Tibial nerve (tissue), 4 donors: ENCODE measurements around the gene DBNDD1. TPM values are rescaled to one million over a fixed set of nuclear protein-coding genes. Genes with fewer than 3 reads are reported as not detected.

Experiments
- DNase-seq, 2 donors: peaks; one replicate each; pipeline ENCODE4 v3.0.0-alpha.2; 2019; ENCODE audit warnings: low spot score in 2 of 2
- H3K27ac ChIP-seq, 4 donors: fragments of 200-600 bp; sonication (generic) in 3 of 4; one replicate each; pipeline ENCODE4 v1.5.1; 2017 to 2019; ENCODE audit warnings: mild to moderate bottlenecking in 1 of 4
- H3K27me3 ChIP-seq, 2 donors: fragments of 200-600 bp; sonication (generic) in 1 of 2; one replicate each; pipeline versions ENCODE4 v1.5.1 to v1.6.0; 2017 to 2019
- H3K36me3 ChIP-seq, 3 donors: fragments of 200-600 bp; sonication (generic); one replicate each; pipeline ENCODE4 v1.5.1; 2018 to 2019
- H3K4me1 ChIP-seq, 4 donors: fragments of 200-600 bp; sonication (generic) in 3 of 4; one replicate each; pipeline ENCODE4 v1.5.1; 2017 to 2019
- H3K4me3 ChIP-seq, 4 donors: fragments of 200-600 bp; sonication (generic) in 3 of 4; one replicate each; pipeline ENCODE4 v1.5.1; 2017 to 2019; ENCODE audit warnings: mild to moderate bottlenecking in 1 of 4, moderate library complexity in 1 of 4
- H3K9me3 ChIP-seq, 4 donors: fragments of 200-600 bp; sonication (generic) in 3 of 4; one replicate each; pipeline ENCODE4 v1.5.1; 2017 to 2019
- EP300 ChIP-seq, 2 donors: sonication (generic); formaldehyde crosslinking; IDR thresholded peaks; one replicate each; pipeline ENCODE4 v1.6.1; 2017; ENCODE audit warnings: antibody characterized with exemption in 2 of 2, mild to moderate bottlenecking in 1 of 2
- POLR2A ChIP-seq, 2 donors: fragments of 450-650 bp; IDR thresholded peaks; one replicate each; pipeline ENCODE4 v1.6.1; 2017; ENCODE audit warnings: antibody characterized with exemption in 2 of 2, mild to moderate bottlenecking in 2 of 2, moderate library complexity in 2 of 2
- WGBS, 2 donors: methylation state at CpG; one replicate each; pipeline ENCODE4 v1.1.5; 2018; 5-methylcytosine and 5-hydroxymethylcytosine counted together
- total RNA-seq, 4 donors: library from RNA; depleted of rRNA; stranded (reverse); fragments of >200 nt; gene quantifications; one replicate each; pipeline ENCODE4 v1.1.0, GENCODE V29; 2016
- TF ChIP-seq, protein P1 (sequence below), 5 experiments: fragments of 200-600 bp in 3 of 5; fragments of 450-650 bp in 2 of 5; sonication (generic) in 3 of 5; IDR thresholded peaks; one replicate each; pipeline ENCODE4 v1.5.1; 2016 to 2019; ENCODE audit warnings: antibody characterized with exemption in 5 of 5, mild to moderate bottlenecking in 3 of 5, moderate library complexity in 2 of 5

The DBNDD1 gene
- total RNA-seq, 4 donors from 2014 or later = 0.42 to 2.6 (median 1.3) TPM

DNA sequence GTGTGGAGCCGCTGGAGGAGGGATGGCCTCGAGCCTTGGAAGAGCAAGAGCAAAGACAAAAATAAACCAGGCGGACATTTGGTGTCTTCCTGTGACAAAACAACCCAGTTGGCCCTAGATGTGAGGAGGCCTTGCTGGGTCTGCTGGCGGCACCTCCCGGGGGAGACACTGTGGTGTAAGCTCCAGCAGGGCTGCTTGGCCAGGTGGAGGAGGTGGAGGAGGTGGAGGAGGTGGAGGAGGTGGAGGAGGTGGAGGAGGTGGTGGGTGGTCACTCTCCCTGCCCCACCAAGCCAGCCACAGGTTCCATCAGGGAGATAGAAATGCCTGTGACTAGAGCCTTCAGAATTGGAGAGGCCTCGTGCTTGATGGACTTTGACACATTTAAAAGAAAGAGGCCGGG lies 32.1 kb downstream of the DBNDD1 start:
- Histone ChIP-seq H3K27me3 (no peaks in the 10 kb centered on the region), H3K27ac (no peak overlapping the region), H3K9me3 (no peaks in the 10 kb centered on the region), H3K4me1 (no peaks in the 10 kb centered on the region), H3K4me3 (no peak overlapping the region), H3K36me3 (peaks cover 3 to 93% (median 21%) of the 10 kb centered on the region in 3 donors)
- TF ChIP-seq EP300 (IDR thresholded peaks at IDR 0.05) (no peak), POLR2A (IDR thresholded peaks at IDR 0.05) (no peak)
- TF ChIP-seq, protein P1, sequence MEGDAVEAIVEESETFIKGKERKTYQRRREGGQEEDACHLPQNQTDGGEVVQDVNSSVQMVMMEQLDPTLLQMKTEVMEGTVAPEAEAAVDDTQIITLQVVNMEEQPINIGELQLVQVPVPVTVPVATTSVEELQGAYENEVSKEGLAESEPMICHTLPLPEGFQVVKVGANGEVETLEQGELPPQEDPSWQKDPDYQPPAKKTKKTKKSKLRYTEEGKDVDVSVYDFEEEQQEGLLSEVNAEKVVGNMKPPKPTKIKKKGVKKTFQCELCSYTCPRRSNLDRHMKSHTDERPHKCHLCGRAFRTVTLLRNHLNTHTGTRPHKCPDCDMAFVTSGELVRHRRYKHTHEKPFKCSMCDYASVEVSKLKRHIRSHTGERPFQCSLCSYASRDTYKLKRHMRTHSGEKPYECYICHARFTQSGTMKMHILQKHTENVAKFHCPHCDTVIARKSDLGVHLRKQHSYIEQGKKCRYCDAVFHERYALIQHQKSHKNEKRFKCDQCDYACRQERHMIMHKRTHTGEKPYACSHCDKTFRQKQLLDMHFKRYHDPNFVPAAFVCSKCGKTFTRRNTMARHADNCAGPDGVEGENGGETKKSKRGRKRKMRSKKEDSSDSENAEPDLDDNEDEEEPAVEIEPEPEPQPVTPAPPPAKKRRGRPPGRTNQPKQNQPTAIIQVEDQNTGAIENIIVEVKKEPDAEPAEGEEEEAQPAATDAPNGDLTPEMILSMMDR (IDR thresholded peaks at IDR 0.05) = no peak
- no peak for DNase-seq
- WGBS, 2 donors = 96 to 97% methylated on average over 7 of the region's 7 CpGs

DNA sequence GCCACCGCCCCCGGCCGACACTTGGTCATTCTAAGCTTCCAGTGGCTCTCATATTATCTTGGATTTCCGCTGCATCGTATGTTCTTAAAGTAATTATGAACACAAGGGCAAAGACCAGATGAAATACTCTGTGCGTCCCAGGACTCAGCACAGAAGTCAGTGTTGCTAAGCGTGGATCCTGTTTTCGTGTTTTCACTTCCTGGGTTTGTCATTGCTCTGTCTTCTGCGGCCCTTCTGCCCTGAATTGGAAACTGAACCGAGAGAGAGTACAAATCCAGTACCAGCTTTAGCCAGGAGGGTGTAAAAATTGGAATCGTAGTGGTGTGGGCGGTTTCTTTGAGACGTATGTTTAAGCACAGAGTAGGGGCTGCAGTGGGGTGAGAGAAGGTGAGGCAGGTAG lies 32.7 kb downstream of the DBNDD1 start:
- Histone ChIP-seq H3K36me3 (peaks cover 3 to 93% (median 24%) of the 10 kb centered on the region in 3 donors), H3K4me1 (no peaks in the 10 kb centered on the region), H3K9me3 (no peaks in the 10 kb centered on the region), H3K27ac (no peak overlapping the region), H3K27me3 (no peaks in the 10 kb centered on the region), H3K4me3 (no peak overlapping the region)
- TF ChIP-seq, protein P1 (IDR thresholded peaks at IDR 0.05) = no peak
- TF ChIP-seq POLR2A (IDR thresholded peaks at IDR 0.05) (no peak), EP300 (IDR thresholded peaks at IDR 0.05) (no peak)
- 90 to 94% methylated on average over 13 of the region's 13 CpGs for WGBS, 2 donors
- no peak for DNase-seq

DNA sequence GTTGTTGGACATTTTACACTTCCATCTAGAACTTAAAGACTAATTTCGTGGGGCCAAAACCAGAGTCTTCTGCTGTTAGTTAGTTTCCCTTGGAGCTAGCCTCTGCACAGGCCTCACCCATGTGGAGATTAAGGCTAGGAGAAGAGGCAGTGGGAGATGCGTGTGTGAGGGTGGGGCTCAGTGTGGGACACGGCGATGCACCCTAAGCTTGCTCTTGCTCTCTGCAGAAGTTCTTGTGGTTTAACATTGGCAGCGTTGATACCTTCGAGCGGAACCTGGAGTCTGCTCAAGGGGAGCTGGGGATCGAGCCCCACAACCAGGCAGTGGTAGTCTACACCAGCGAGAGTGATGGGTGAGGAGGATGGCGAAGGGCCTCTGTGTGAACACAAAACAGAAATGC lies 34.0 kb downstream of the DBNDD1 start:
- Histone ChIP-seq H3K36me3 (peaks cover 3 to 93% (median 24%) of the 10 kb centered on the region in 3 donors), H3K4me1 (no peaks in the 10 kb centered on the region), H3K27me3 (no peaks in the 10 kb centered on the region), H3K27ac (no peak overlapping the region), H3K4me3 (no peak overlapping the region), H3K9me3 (no peaks in the 10 kb centered on the region)
- 91 to 97% methylated on average over 10 of the region's 10 CpGs for WGBS, 2 donors
- TF ChIP-seq, protein P1 (IDR thresholded peaks at IDR 0.05) = no peak
- TF ChIP-seq EP300 (IDR thresholded peaks at IDR 0.05) = no peak
- no peak for TF ChIP-seq POLR2A (IDR thresholded peaks at IDR 0.05)
- DNase-seq = no peak

DNA sequence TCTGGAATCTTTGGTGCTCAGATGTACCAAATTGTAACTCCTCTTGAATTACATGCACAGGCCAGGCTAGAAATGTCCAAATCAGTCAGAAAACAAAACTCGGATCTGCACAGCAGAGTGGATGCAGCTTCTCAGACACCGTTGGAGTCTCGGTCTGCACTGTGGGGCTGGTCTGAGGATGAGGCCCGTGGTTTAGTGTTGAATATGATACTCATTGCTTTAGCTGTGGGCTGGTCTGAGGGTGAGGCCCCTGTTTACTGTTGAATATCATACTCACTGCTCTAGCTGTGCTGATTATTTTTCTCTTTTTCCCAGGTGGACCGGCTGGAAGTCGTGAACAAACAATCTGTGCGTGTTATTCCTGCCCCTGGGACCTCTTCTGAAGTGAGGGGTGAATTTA lies 35.0 kb downstream of the DBNDD1 start:
- no peak for DNase-seq
- TF ChIP-seq EP300 (IDR thresholded peaks at IDR 0.05) = no peak
- TF ChIP-seq POLR2A (IDR thresholded peaks at IDR 0.05) = no peak
- TF ChIP-seq, protein P1 (IDR thresholded peaks at IDR 0.05) = no peak
- no peaks in the 10 kb centered on the region for H3K4me1 ChIP-seq
- no peak overlapping the region for H3K4me3 ChIP-seq
- 73 to 77% methylated on average over 7 of the region's 7 CpGs for WGBS, 2 donors
- no peaks in the 10 kb centered on the region for H3K9me3 ChIP-seq
- H3K27ac ChIP-seq = no peak overlapping the region
- H3K27me3 ChIP-seq = no peaks in the 10 kb centered on the region
- H3K36me3 ChIP-seq = peaks cover 3 to 96% (median 29%) of the 10 kb centered on the region in 3 donors

DNA sequence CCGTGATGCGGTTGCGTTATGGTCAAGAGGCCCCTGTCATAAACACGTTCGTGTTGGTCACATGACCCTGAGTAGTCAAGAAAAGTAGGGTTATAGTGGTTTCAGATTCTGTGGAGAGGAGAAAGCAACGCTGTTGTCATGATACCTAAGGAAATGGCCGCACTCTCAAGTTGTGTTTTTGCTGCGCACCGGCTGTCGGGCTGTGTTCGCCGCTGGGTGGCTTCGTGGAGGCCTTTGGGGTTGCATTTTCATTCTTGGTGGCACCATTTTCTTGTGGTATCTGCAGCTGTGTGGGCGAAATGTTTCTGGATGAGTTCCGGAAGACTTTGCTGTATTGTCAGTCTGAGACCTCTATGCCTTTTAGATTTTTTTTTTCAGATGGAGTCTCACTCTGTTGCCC lies 35.7 kb downstream of the DBNDD1 start:
- Histone ChIP-seq H3K4me3 (no peak overlapping the region), H3K9me3 (no peaks in the 10 kb centered on the region), H3K27me3 (no peaks in the 10 kb centered on the region), H3K36me3 (peaks cover 3 to 94% (median 30%) of the 10 kb centered on the region in 3 donors), H3K4me1 (no peaks in the 10 kb centered on the region), H3K27ac (no peak overlapping the region)
- no peak for DNase-seq
- TF ChIP-seq POLR2A (IDR thresholded peaks at IDR 0.05) (no peak), EP300 (IDR thresholded peaks at IDR 0.05) (no peak)
- TF ChIP-seq, protein P1 (IDR thresholded peaks at IDR 0.05) = no peak
- 84 to 86% methylated on average over 15 of the region's 15 CpGs for WGBS, 2 donors
